Stomach (tissue), 9 donors: ENCODE results near the gene ZNRF3. TPM values are rescaled to one million over a fixed set of nuclear protein-coding genes. Genes with fewer than 3 reads are reported as not detected.

Experiments
- DNase-seq, 2 donors: peaks; one replicate each; pipeline versions ENCODE4 v3.0.0 to v3.0.0-alpha.2; 2013 to 2019
- H3K27ac ChIP-seq, 5 donors: fragments of 200-600 bp in 4 of 5; sonication (generic) in 4 of 5; one replicate each; pipeline ENCODE4 v1.5.1; 2013 to 2019; ENCODE audit warnings: mild to moderate bottlenecking in 1 of 5, moderate library complexity in 1 of 5
- H3K27me3 ChIP-seq, 3 donors: fragments of 200-600 bp; sonication (generic); one replicate each; pipeline ENCODE4 v1.5.1; 2017 to 2019; ENCODE audit warnings: mixed run types in 1 of 3
- H3K36me3 ChIP-seq, 4 donors: fragments of 200-600 bp; sonication (generic); 1 replicate in 3 of 4; 2 replicates in 1 of 4; pipeline ENCODE4 v1.5.1; 2016 to 2019
- H3K4me1 ChIP-seq, 4 donors: fragments of 200-600 bp; sonication (generic); one replicate each; pipeline ENCODE4 v1.5.1; 2016 to 2019
- H3K4me3 ChIP-seq, 4 donors: fragments of 200-600 bp; sonication (generic) in 3 of 4; one replicate each; pipeline ENCODE4 v1.5.1; 2016 to 2019; ENCODE audit warnings: mild to moderate bottlenecking in 1 of 4
- H3K9me3 ChIP-seq, 4 donors: fragments of 200-600 bp; sonication (generic); one replicate each; pipeline ENCODE4 v1.5.1; 2016 to 2019
- EP300 ChIP-seq: sonication (generic); formaldehyde crosslinking; IDR thresholded peaks from one replicate; pipeline ENCODE4 v1.6.1; 2017; ENCODE audit warnings: antibody characterized with exemption
- POLR2A ChIP-seq, 4 donors: fragments of 450-650 bp; IDR thresholded peaks; one replicate each; pipeline ENCODE4 v1.6.1; 2016; ENCODE audit warnings: antibody characterized with exemption in 4 of 4, control low read depth in 2 of 4, mild to moderate bottlenecking in 1 of 4, moderate library complexity in 1 of 4
- POLR2AphosphoS5 ChIP-seq, 3 donors: sonication (generic); formaldehyde crosslinking; IDR thresholded peaks; one replicate each; pipeline ENCODE4 v1.6.1; 2016; ENCODE audit warnings: antibody characterized with exemption in 3 of 3
- WGBS, 5 donors: extraction: QIAGEN DNeasy Blood & Tissue Kit in 3 of 5; methylation state at CpG; one replicate each; pipeline versions ENCODE4 v1.1.5 to v1.1.7; 2013 to 2018; 5-methylcytosine and 5-hydroxymethylcytosine counted together
- intact Hi-C: fragments of 100-400 bp; cut with DNase I; formaldehyde crosslinking; loops from one replicate; pipeline ENCODE4 v1.15.1; 2023; ENCODE audit warnings: low total_unique reads
- polyA plus RNA-seq, 3 donors: library from polyadenylated mRNA; stranded (reverse); fragments of 200-250 nt; gene quantifications; one replicate each; pipeline ENCODE4 v1.2.3, GENCODE V29; 2013
- total RNA-seq, 5 donors: library from RNA; depleted of rRNA; stranded (reverse); fragments of >200 nt; gene quantifications; one replicate each; pipeline versions ENCODE4 v1.1.0 to v1.2.3, GENCODE V29; 2014 to 2016
- TF ChIP-seq, protein P1 (sequence below), 7 experiments: fragments of 450-650 bp in 4 of 7; fragments of 200-600 bp in 3 of 7; sonication (generic) in 3 of 7; IDR thresholded peaks; one replicate each; pipeline ENCODE4 v1.5.1; 2016 to 2019; ENCODE audit warnings: antibody characterized with exemption in 7 of 7, control low read depth in 2 of 7, mild to moderate bottlenecking in 1 of 7
- donor health status: healthy with polysubstance abuse.
- donor health status: Bipolar disorder and iron deficiency.
- donor health status: healthy.

Gene ZNRF3
- total and polyA plus RNA-seq, 8 donors: 1.4 to 52.7 (median 3.6) TPM

- TF ChIP-seq, protein P1, sequence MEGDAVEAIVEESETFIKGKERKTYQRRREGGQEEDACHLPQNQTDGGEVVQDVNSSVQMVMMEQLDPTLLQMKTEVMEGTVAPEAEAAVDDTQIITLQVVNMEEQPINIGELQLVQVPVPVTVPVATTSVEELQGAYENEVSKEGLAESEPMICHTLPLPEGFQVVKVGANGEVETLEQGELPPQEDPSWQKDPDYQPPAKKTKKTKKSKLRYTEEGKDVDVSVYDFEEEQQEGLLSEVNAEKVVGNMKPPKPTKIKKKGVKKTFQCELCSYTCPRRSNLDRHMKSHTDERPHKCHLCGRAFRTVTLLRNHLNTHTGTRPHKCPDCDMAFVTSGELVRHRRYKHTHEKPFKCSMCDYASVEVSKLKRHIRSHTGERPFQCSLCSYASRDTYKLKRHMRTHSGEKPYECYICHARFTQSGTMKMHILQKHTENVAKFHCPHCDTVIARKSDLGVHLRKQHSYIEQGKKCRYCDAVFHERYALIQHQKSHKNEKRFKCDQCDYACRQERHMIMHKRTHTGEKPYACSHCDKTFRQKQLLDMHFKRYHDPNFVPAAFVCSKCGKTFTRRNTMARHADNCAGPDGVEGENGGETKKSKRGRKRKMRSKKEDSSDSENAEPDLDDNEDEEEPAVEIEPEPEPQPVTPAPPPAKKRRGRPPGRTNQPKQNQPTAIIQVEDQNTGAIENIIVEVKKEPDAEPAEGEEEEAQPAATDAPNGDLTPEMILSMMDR (IDR thresholded peaks at IDR 0.05): no peak
- TF ChIP-seq POLR2A (IDR thresholded peaks at IDR 0.05): no peak
- no peak for TF ChIP-seq EP300
- no peak for TF ChIP-seq POLR2AphosphoS5 (IDR thresholded peaks at IDR 0.05)
- H3K4me3 ChIP-seq: no peak overlapping the region
- H3K27me3 ChIP-seq: no peaks in the 10 kb centered on the region
- peaks cover 15 to 61% (median 22%) of the 10 kb centered on the region in 4 donors for H3K4me1 ChIP-seq
- 55 to 75% (median 59%) methylated on average over 4 of the region's 4 CpGs for WGBS, 5 donors
- intact Hi-C loops: no loop called here
- H3K36me3 ChIP-seq: no peaks in the 10 kb centered on the region
- H3K27ac ChIP-seq: peak overlapping the region in 2 of 5 donors; percentile 8 to 33
- H3K9me3 ChIP-seq: no peaks in the 10 kb centered on the region
- DNase-seq: no peak
These were observed 128.7 kb downstream of the ZNRF3 start for GRCh38 chr22:29012101-29012433.

DNA sequence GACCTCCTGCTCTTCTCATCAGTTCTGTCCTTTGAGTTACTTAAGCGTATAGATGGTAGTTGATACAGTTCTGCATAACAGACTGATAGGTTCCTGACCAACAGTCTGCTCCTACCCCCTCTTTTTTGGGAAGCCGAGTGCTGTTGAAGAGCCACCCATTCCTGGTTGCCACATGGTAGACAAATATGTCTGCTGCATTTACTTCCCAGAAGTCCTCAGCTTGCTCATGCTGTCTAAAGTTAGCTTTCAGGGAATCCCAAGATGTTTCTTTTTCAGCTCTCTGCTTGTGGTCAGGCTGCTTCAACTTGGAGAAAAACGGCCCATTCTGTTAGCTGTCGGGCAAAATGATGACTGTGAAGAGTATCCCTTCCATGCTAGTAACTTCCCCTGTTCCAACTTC, 129.6 kb downstream of the ZNRF3 start:
- Histone ChIP-seq H3K9me3 (no peaks in the 10 kb centered on the region), H3K27ac (no peak overlapping the region), H3K4me3 (no peak overlapping the region), H3K36me3 (no peaks in the 10 kb centered on the region), H3K4me1 (peaks cover 15 to 65% (median 23%) of the 10 kb centered on the region in 4 donors), H3K27me3 (no peaks in the 10 kb centered on the region)
- DNase-seq: no peak
- intact Hi-C loops: no loop called here
- no peak for TF ChIP-seq POLR2AphosphoS5 (IDR thresholded peaks at IDR 0.05)
- TF ChIP-seq, protein P1 (IDR thresholded peaks at IDR 0.05): no peak
- TF ChIP-seq POLR2A (IDR thresholded peaks at IDR 0.05): no peak
- no peak for TF ChIP-seq EP300
- WGBS, 5 donors: 90 to 96% (median 94%) methylated on average over 4 of the region's 4 CpGs

DNA sequence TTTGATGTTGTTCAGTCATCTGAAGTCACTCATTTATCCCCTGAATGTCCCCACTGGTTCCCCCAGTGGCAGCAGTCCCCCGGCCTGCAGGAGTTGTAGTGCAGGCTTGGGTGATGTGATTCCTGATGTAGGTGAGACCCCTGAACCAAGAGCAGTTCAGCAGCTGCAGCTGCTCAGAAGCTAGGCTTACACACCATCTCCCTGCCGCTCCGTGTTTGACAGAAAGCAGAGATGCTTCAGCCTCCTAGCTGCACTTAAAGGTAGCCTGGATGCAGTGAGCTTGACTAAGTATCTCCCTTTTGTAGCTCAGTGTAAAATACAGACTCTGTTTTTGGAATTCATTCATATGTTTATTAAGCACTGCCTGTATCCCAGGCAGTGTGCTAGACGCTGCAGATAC, 130.9 kb downstream of the ZNRF3 start:
- H3K27ac ChIP-seq: no peak overlapping the region
- no peaks in the 10 kb centered on the region for H3K9me3 ChIP-seq
- H3K4me1 ChIP-seq: peaks cover 15 to 61% (median 23%) of the 10 kb centered on the region in 4 donors
- no peaks in the 10 kb centered on the region for H3K36me3 ChIP-seq
- intact Hi-C loops: no loop called here
- DNase-seq: peak in 1 of 2 donors; percentile 56
- no peak overlapping the region for H3K4me3 ChIP-seq
- 81 to 89% (median 84%) methylated on average over 4 of the region's 4 CpGs for WGBS, 5 donors
- no peaks in the 10 kb centered on the region for H3K27me3 ChIP-seq
- TF ChIP-seq EP300: no peak
- TF ChIP-seq POLR2AphosphoS5 (IDR thresholded peaks at IDR 0.05): no peak
- TF ChIP-seq, protein P1 (IDR thresholded peaks at IDR 0.05): no peak

DNA sequence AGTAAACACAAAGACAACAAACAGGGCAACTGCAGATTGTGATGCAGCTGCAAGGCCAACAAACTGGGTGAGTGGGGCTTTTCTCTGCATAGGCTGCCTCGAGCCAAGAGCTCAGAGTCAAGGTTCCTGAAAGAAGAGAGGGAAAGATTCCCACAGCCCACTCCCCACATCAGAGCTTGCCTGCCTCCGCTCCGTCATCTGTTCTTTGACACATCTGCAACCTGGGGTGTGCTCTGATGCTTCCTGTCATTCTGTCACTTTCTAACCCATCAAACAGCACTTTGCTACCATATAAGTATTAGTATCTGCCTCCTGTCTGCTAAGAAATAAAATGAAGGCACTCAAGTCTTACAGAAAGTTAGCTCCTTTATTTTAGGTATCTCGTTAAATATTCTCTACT, 131.4 kb downstream of the ZNRF3 start:
- Histone ChIP-seq H3K9me3 (no peaks in the 10 kb centered on the region), H3K27me3 (no peaks in the 10 kb centered on the region), H3K36me3 (no peaks in the 10 kb centered on the region), H3K4me3 (no peak overlapping the region), H3K27ac (no peak overlapping the region), H3K4me1 (peaks cover 15 to 61% (median 23%) of the 10 kb centered on the region in 4 donors)
- TF ChIP-seq POLR2A (IDR thresholded peaks at IDR 0.05): no peak
- 83 to 96% (median 92%) methylated on average over 4 of the region's 4 CpGs for WGBS, 5 donors
- DNase-seq: no peak
- intact Hi-C loops: no loop called here

GRCh38 chr22:29016067-29016938, 132.9 kb downstream of the ZNRF3 start:
- peak in 1 of 2 donors; percentile 44 for DNase-seq
- Histone ChIP-seq H3K27me3 (no peaks in the 10 kb centered on the region), H3K4me3 (no peak overlapping the region), H3K27ac (peak overlapping the region in 4 of 5 donors; percentile 16 to 63 (median 29)), H3K36me3 (no peaks in the 10 kb centered on the region), H3K9me3 (no peaks in the 10 kb centered on the region), H3K4me1 (peaks cover 13 to 53% (median 20%) of the 10 kb centered on the region in 4 donors)
- TF ChIP-seq POLR2AphosphoS5 (IDR thresholded peaks at IDR 0.05): peak in 1 of 3 donors; percentile 10
- no peak for TF ChIP-seq POLR2A (IDR thresholded peaks at IDR 0.05)
- no peak for TF ChIP-seq EP300
- TF ChIP-seq, protein P1 (IDR thresholded peaks at IDR 0.05): no peak
- 31 to 57% (median 51%) methylated on average over 3 of the region's 3 CpGs for WGBS, 5 donors
- intact Hi-C loops: no loop called here
